HG03139 (cell line): ENCODE results near the gene CPNE8.

ENCODE experiments used
- ATAC-seq: cut with Tn5 transposase; IDR thresholded peaks from one replicate; pipeline ENCODE4 v1.9.1; 2021; ENCODE audit not compliant: unreplicated experiment

The CPNE8 gene

DNA sequence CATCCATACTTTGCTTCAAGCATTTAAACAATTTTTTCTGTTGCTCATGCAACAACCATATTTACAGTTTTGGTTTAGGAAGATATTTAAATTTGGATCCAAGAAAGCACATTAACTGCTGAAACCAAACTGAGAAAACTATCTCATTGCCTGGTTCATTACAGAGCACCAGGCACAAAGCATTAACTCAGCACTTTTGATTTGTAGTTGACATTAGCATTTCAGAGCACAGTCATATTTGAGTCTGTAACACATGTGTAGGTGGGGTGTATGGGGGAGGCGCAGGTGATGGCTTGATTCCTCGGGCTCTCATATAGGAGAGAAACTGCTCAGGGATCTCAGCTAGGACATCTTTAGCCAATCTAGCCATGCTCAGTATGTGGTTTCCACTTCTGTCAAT lies 251.7 kb downstream of the CPNE8 start:
- ATAC-seq: no peak

DNA sequence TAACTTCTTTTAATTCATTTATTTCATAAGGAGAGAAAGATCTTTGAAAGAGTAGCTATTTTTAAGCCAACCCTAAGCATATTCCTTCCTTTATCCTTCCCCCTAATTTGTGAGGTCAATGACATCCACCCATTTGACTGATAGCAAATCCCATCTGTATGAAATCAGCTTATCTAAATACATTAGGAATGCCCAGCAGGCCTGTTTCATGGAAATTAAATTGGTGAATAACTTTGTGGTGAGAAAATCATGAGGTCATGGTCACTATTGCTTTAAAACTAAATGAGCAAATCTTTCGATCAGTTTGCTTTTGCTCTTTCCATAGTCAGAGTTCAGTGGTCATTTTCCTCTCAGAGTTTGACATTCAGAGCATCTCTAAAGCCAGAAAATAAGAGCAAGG lies 256.6 kb downstream of the CPNE8 start:
- no peak for ATAC-seq

DNA sequence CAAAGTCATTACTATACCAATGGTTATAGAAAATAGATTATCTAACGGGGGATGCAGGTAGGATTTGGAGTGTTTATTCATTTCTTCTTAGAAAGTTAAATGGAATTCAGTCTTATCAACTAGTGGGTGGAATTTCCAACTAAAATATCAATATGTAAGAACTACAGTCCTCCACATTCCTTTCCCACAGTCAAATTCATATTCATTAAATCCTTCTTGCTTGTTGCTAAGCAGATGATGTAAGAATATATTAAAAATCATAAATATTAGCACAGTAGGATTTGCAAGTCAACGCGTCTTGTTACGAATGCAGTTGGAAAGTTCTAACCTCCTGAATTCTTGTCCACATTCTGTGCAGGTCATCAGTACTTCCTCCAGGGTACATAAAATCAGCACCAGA lies 259.2 kb downstream of the CPNE8 start:
- no peak for ATAC-seq

DNA sequence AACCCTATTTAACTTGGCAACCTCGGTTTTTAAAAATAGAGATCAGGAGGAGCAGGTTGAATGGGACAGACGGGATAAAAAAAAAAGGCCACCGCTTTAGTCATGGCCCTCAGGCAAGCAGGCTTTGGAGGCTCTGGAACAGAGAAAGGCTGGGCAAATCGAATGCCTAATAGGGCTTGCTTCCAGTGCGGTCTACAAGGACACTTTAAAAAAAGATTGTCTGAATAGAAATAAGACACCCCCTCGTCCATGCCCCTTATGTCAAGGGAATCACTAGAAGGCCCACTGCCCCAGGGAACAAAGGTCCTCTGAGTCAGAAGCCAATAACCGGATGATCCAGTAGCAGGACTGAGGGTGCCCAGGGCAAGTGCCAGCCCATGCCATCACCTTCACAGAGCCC lies 265.8 kb downstream of the CPNE8 start:
- no peak for ATAC-seq

DNA sequence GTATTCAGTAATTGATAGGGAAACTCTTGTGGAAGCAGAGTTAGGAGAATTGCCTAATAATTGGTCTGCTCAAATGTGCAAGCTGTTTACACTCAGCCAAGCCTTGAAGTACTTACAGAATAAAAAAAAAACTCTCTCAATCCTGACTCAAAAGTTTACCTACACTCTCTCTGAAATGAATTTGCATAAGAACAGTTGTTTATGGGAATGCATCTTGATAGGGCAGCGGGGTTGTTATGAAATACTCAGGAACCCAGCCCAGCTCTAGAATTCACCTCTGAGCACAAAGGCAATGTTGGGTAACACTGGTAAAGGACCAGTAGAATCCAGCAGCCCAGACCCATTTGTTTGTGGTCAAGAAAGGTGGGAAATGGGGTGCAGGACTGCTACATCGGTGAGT lies 267.0 kb downstream of the CPNE8 start:
- ATAC-seq: no peak

DNA sequence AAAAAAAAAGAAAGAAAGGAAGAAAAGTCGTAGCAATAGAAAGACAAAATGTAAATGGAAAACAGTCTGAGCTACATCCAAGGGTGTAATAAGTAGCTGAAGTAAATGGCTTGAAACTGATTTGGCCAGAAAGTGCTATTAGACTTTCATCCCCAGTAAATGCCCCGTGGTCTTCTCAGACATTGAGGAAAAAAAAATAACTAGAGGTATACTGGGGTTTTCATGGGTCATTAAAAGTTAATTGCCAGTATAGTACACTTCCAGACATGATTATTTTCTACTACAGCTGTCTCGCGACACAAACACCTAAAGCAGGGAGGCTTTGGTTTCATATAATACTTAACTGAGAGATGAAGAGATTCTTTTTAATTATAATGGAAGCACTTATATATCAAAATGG lies 271.9 kb downstream of the CPNE8 start:
- ATAC-seq: no peak

DNA sequence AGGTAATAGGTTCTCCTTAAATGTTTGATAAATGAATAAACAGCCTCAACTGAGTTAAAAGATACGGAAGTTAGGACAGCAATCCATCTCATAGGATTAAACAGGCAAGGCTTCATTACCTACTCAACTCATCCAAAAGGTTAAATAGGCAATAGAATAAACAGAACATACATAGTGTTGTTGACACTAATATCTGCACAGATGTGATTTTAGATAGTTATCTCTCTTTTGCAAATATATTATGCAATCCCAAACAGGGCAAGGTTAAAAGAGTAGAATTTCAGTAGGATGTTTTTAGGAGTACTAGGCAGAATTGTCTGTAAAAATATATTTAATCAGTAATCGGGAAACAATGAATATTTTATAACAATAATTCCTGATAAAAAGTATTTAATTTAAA lies 276.3 kb downstream of the CPNE8 start:
- ATAC-seq: no peak

DNA sequence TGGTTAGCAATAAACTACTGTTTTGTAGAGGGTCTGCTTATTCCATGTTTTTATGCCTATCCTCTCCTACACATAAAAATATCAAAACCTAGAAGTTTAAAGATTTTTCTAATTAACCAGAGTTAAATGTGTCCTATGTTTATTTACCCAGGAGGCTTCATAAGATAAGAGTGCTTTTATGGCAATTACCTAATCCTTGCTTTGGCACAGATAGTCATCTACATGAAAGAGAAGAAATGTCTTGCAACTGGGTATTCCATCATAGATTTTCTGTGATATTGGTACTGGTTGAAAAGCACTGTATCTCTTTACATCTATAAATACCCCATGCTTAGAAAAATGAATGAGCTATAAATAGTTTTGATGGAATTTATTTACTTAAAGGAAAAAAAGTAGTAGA lies 277.1 kb downstream of the CPNE8 start:
- no peak for ATAC-seq

DNA sequence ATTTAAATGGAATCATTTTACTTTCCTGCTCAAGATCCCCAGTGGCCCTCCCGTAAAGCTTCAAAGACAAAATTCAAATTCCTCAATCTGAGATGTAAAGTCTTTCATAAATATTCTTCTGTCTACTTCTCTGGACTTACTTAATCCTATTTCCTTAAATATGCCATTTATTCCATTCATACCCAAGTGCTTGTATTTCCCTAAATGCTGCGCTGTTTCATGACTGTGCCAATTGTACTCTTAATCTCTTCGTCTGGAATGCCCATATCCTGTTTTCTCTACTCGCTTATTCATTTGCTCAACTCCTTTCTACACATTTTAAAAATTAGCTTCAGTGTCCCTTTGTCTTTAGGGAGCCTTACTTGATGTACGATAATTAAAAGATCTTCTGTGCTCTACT lies 280.1 kb downstream of the CPNE8 start:
- ATAC-seq: no peak

DNA sequence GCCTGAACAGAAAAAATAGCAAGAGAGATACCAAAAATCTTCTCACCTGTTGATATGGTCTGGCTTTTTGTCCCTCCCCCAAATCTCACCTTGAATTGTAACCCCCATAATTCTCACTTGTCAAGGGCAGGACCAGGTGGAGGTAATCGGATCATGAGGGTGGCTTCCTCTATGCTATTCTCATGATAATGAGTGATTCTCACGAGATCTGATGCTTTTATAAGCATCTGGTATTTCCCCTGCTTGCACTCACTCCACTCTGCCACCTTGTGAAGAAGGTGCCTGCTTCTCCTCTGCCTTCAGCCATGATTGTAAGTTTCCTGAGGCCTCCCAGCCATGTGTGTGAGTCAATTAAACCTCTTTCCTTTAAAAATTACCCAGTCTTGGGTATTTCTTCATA lies 291.2 kb downstream of the CPNE8 start:
- no peak for ATAC-seq

DNA sequence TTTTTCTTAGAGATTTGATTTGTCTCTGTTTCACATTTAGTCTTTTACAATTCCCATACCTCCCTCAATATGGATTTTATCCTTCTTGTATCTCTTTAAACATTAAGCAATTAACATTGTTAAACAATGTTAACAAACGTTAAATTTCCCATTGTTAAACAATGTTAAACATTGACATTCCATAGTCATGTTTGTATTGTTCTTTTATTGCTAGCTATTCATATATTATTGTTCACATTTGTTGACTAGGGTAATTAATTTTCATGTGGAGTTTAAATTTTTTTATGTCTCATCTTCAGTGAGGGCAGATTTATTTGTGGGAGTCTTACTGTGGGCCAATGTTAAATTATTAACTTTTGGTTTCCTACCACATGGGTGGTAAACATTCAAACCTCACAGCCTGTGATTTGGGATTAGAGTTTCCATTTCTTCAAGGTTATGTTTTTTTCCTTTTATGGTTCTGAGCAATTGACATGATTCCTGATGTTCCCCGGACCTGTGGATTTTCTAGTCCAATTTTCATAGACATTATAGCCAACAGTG lies 294.5 kb downstream of the CPNE8 start:
- no peak for ATAC-seq

DNA sequence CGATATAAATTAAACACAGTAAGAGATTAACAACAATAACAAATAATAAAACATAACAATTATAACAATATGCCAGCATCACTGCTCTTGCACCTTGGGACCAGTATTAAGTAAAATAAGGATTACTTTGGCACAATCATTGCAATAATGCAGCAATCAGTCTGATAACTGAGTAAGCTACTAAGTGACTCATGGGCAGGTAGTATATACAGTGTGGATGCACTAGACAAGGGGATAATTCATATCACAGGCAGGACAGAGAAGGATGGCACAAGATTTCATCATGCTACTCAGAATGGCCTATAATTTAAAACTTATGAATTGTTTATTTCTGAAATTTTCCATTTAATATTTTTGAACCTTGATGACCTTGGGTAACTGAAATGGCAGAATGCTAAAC lies 298.1 kb downstream of the CPNE8 start:
- no peak for ATAC-seq
